Endometrial microvascular endothelial cells (primary cell): ENCODE results near the gene KDM5B. TPM values are rescaled to one million over a fixed set of nuclear protein-coding genes. Genes with fewer than 3 reads are reported as not detected.
"Not testable (repeated sequence)": the region's sequence is repeated elsewhere in the genome, so short reads cannot be mapped to it uniquely, and the experiment has no call there.

ENCODE experiments used
- in situ Hi-C: cut with HindIII; loops from 2 replicates; pipeline ENCODE4 v1.10.0; 2017; ENCODE audit warnings: low sequenced_read_pairs, low pct_unique_long_range_greater_than_20kb; ENCODE audit errors: inconsistent ontology term
- total RNA-seq: library from RNA; depleted of rRNA; stranded (reverse); fragments of >200 nt; gene quantifications from one replicate; pipeline ENCODE4 v1.2.3, GENCODE V29; 2015; ENCODE audit errors: inconsistent ontology term

The KDM5B gene
- total RNA-seq, 1 donor from 2014 or later = 35.1 TPM

DNA sequence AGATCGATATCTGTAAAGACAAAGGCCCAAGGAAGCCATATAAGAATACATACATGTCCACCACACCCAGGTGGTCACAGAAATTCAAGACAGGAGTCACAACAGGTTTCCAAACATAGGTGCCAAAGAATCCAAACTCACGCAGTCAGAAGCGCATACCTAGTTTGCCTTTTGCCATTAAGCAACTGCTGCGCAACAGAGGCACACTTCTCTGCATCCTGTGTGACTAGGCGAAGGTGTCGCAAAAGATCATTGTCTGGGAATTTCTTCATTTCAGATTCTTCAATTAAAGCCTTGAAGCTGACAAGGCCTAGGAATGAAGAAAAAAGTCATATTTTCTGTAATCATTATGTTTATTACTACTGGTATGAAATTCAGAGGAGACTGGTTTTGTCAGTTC, 65.7 kb downstream of the KDM5B start:
- in situ Hi-C loops = no loop called here

- in situ Hi-C loops = no loop called here
Measured at GRCh38 chr1:202733251-202733650, 75.0 kb downstream of the KDM5B start.

DNA sequence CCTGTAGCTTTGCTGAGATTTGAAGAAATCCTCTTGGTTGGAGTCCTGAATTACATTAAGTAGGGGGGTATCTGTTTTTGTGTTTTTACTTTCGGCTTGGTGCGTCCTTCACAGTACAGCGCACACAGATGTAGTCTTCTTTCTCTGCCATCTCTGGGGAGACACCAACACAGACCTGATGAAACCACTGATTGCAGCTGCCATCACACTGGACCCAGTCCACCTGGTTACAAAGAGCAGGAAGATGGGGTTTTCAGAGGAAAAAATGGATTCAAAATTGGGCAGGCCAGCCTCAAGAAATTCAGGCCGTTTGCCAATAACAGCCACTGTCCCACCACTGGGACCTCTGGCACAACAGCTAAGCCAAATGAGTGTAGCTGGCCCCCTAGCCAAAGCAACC, 79.3 kb downstream of the KDM5B start:
- in situ Hi-C loops = no loop called here

DNA sequence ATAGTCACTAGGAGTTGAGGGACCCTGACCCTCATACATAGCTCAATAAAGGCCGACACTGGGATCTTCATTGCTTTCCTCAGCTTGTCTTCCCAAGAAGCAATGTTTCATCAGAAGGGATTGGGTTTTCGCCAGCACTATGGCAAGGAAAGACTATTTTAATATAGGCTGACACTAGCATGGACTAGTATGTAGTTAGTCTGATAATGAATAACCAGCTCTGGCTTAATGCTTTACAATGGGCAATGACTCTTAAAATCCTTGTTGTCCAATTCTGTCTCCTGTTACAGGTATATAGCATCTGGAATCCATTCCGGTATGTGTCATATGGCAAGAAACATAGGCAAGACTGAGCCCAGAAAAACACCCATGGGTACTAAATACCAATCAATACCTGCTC, 82.7 kb downstream of the KDM5B start:
- in situ Hi-C loops = no loop called here

DNA sequence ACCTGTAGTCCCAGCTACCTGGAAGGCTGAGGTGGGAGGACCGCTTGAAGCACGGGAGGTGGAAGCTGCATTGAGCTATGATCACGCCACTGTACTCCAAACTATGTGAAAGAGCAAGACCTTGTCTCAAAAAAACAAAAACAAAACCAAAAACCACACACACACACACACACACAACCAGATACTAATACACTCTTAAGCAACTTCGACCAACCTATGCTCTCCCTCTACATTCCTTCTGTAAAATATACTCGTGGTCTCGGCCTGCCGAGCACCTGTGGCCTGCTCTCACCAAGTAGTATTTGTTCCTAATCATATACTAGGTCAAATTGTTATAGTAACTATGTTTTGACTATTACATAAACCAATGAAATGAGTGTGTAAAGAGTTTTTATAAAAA, 84.5 kb downstream of the KDM5B start:
- in situ Hi-C loops = no loop called here

GRCh38 chr1:202723046-202723445, 85.2 kb downstream of the KDM5B start:
- in situ Hi-C loops = not testable (repeated sequence)

- in situ Hi-C loops = no loop called here
Measured at GRCh38 chr1:202716654-202717053, 91.6 kb downstream of the KDM5B start.

GRCh38 chr1:202714202-202714601, 94.0 kb downstream of the KDM5B start:
- in situ Hi-C loops = not testable (repeated sequence)

- in situ Hi-C loops = no loop called here
Measured at GRCh38 chr1:202713110-202713509, 95.1 kb downstream of the KDM5B start.

GRCh38 chr1:202711949-202712635, 96.1 kb downstream of the KDM5B start:
- in situ Hi-C loops = no loop called here

GRCh38 chr1:202710070-202711045, 97.9 kb downstream of the KDM5B start, which contains the start of gene SYT2:
SYT2 (minus strand) TSS chr1:202710454; CDS start chr1:202605772, 104,682 bp downstream.
- in situ Hi-C loops = no loop called here

- in situ Hi-C loops = no loop called here
Measured at GRCh38 chr1:202709276-202710041, 98.8 kb downstream of the KDM5B start.

DNA sequence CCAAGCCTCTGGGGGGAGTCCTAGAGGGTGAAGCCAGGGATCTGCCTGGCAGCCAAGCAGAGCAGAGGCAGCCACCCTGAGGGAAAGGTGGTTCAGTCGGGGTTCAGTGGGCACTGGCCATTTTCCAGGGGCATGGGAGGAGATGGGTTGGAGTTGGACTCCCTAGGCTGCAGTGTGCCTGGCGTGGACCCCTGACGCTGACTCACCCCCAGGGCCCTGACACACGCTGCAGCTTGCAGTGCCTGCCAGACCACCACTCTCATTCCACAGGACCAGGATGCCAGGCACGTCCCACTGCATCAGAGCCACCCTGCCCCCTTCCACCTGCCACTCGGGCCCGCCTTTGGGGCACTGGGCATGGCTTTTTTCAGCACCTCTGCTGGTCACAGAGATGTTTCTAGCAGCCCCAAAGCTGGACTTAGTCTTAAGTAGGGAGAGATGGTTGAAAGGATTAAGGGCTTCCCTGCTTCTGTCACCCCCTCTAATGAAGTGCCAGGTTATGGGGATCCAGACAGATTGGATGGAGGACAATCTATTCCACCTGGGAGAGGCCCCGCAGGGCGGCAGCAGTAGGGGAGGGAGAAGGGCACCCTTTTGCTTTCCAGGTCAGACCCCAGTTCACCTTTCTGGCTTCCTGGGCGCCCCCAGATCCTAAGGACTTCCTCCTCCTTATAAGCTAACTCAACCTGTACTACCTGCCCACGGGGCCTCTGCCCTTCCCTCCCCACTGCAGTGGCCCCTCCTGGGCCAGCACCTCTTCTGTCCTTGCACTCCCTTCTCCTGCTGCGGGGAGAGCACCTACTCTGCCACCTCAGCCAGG, 99.6 kb downstream of the KDM5B start:
- in situ Hi-C loops = no loop called here

- in situ Hi-C loops = no loop called here
Measured at GRCh38 chr1:202706851-202707250, 101.4 kb downstream of the KDM5B start.

- in situ Hi-C loops = no loop called here
Measured at GRCh38 chr1:202704601-202705000, 103.6 kb downstream of the KDM5B start.

GRCh38 chr1:202703191-202703590, 105.0 kb downstream of the KDM5B start:
- in situ Hi-C loops = no loop called here

DNA sequence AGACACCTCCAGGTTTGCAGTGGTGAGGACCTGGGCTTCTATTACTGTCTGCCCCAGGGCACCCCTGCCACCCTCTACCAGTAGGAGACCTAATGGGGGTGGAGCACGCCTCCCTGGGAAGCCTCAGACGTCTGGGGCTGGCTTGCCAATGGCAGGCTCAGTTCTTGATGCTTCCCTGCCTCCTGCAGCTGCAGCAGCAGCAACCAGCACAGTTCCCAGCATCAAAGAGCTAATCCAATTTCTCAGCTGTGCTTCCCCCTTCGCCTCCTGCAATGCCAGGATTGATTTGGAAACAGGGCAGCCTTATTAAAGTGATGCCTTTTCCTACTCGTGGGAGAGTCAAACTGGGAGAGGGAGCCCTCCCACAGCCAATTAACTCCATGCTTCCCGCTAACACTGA, 106.1 kb downstream of the KDM5B start:
- in situ Hi-C loops = no loop called here

- in situ Hi-C loops = no loop called here
Measured at GRCh38 chr1:202701200-202701599, 107.0 kb downstream of the KDM5B start.
